ENCODE data around the gene CDH26. TPM values are rescaled to one million over a fixed set of nuclear protein-coding genes. Genes with fewer than 3 reads are reported as not detected.

The CDH26 gene
- total and polyA plus RNA-seq, 2 of the 13 experiments (the other 11 are each of a cell fraction or from before 2014, with no cell fraction given): 0.40 to 1.1 TPM

GRCh38 chr20:60049601-60050000 is 91.4 kb downstream of the CDH26 start:
- Histone ChIP-seq H3K36me3 (replicated peaks in 1 of 2; ENCODE audit: control insufficient read depth in 1 of 2, insufficient read depth in 2 of 2, low read length in 2 of 2) (no peaks in the 10 kb centered on the region), H3K27ac (ENCODE audit: extremely low read length, insufficient read depth, low read length) (no peak overlapping the region), H4K20me1 (ENCODE audit: insufficient read depth, low read length) (no peaks in the 10 kb centered on the region), H3K79me2 (ENCODE audit: insufficient read depth, low read length) (no peaks in the 10 kb centered on the region), H3K4me3 (replicated peaks in 1 of 3; ENCODE audit: insufficient read depth in 1 of 3, low read depth in 2 of 3, low read length in 3 of 3) (no peak overlapping the region), H3K4me1 (ENCODE audit: insufficient read depth, low read length) (peaks cover 10% of the 10 kb centered on the region; the same call in 1 of the 2 replicates), H3K9me3 (ENCODE audit: low read length) (no peaks in the 10 kb centered on the region), H2AFZ (ENCODE audit: low read length) (no peak overlapping the region), H3K9ac (ENCODE audit: insufficient read depth, low read depth, low read length) (no peak overlapping the region), H3K27me3 (ENCODE audit: control insufficient read depth in 1 of 2, insufficient read depth in 2 of 2, low read length in 2 of 2) (peaks cover 0 to 27% of the 10 kb centered on the region in 2 experiments; a peak in 2 of 5 replicates), H3K4me2 (ENCODE audit: low read depth, low read length) (no peak overlapping the region)
- DNase-seq (ENCODE audit: low spot score) (no peak), ATAC-seq (no peak), FAIRE-seq (no peak)
- intact Hi-C loops (cut with micrococcal nuclease; ENCODE audit: unreplicated experiment) (no loop called here), in situ Hi-C loops (cut with HindIII; ENCODE audit: extremely low pct_ligation_motif_present, low pct_unique_long_range_greater_than_20kb) (no loop called here)
- POLR2A ChIA-PET: no interaction called here
- CTCF ChIA-PET (ENCODE audit: low intra/inter-chr PET ratio, low total read pairs): interaction anchor here (1.0 kb wide), 1 partner anchor 101 kb away, joined by 4 read pairs; no protein-coding TSS in a partner anchor
- TF ChIP-seq ZNF282 (IDR thresholded peaks at IDR 0.05; ENCODE audit: partially characterized antibody) (no peak), LCORL (IDR thresholded peaks at IDR 0.05) (no peak), LCORL (CRISPR knock-in tag; IDR thresholded peaks at IDR 0.05) (no peak), ZNF331 (CRISPR knock-in tag; IDR thresholded peaks at IDR 0.05) (no peak), NR1H2 (CRISPR knock-in tag; IDR thresholded peaks at IDR 0.05; ENCODE audit: borderline replicate concordance, low read depth) (no peak), HNF4G (IDR thresholded peaks at IDR 0.05; ENCODE audit: borderline replicate concordance, low read depth, low read length) (no peak), HNF4G (CRISPR knock-in tag; IDR thresholded peaks at IDR 0.05; ENCODE audit: borderline replicate concordance, low read depth) (no peak), KDM3A (CRISPR knock-in tag; IDR thresholded peaks at IDR 0.05; ENCODE audit: low read depth) (no peak), PTBP1 (IDR thresholded peaks at IDR 0.05; ENCODE audit: low read depth, low read length, poor library complexity, severe bottlenecking) (no peak), PBX3 (CRISPR knock-in tag; IDR thresholded peaks at IDR 0.05; ENCODE audit: borderline replicate concordance) (no peak)
- 59% methylated on average over 5 of the region's 5 CpGs for WGBS (ENCODE audit: low lambda C conversion rate)
- no TSS peak for BruUV-seq (replicated peaks)

Data from HepG2 (cell line).